Pancreas (tissue), 10 donors: ENCODE measurements around the gene RTL5. TPM values are rescaled to one million over a fixed set of nuclear protein-coding genes. Genes with fewer than 3 reads are reported as not detected.
A peak's percentile ranks its signal among the peaks of the same experiment; 100 is the strongest.

Experiments
- ATAC-seq, 4 donors: fragments of 200-7000 bp; cut with Tn5 transposase; one replicate each; pipeline versions ENCODE4 v1.8.0 to v1.9.1; 2020; ENCODE audit warnings: mild to moderate bottlenecking in 4 of 4, moderate library complexity in 4 of 4
- DNase-seq, 6 donors: peaks; one replicate each; pipeline ENCODE4 v3.0.0-alpha.2; 2020
- FAIRE-seq: peaks from 2 replicates; lab custom pipeline; 2012; peaks lifted over from hg19 to GRCh38; lab: Jason Lieb, UNC
- H3K27ac ChIP-seq, 4 donors: fragments of 200-600 bp; sonication (generic); 1 replicate in 3 of 4; 2 replicates in 1 of 4; pipeline versions ENCODE4 v1.5.0 to v1.8.0; 2020
- H3K27me3 ChIP-seq, 4 donors: fragments of 200-600 bp; one replicate each; pipeline ENCODE4 v1.8.0; 2021
- H3K36me3 ChIP-seq, 3 donors: fragments of 200-600 bp; sonication (generic) in 1 of 3; one replicate each; pipeline versions ENCODE4 v1.5.0 to v1.8.0; 2020 to 2021
- H3K4me1 ChIP-seq, 3 donors: fragments of 200-600 bp; one replicate each; pipeline ENCODE4 v1.8.0; 2021
- H3K4me3 ChIP-seq, 4 donors: fragments of 200-600 bp; sonication (generic) in 2 of 4; one replicate each; pipeline versions ENCODE4 v1.5.0 to v1.8.0; 2020 to 2021
- H3K9me3 ChIP-seq, 4 donors: fragments of 200-600 bp; one replicate each; pipeline ENCODE4 v1.8.0; 2021
- WGBS, 2 donors: extraction: QIAGEN DNeasy Blood & Tissue Kit; methylation state at CpG; one replicate each; pipeline ENCODE4 v1.1.7; 2013; 5-methylcytosine and 5-hydroxymethylcytosine counted together
- intact Hi-C, 3 donors: fragments of 100-400 bp; cut with DNase I; formaldehyde crosslinking; loops; one replicate each; pipeline versions ENCODE4 v1.11.1 to v1.14.2; 2022
- polyA plus RNA-seq, 2 donors: library from polyadenylated mRNA; stranded (reverse); fragments of 200-250 nt; gene quantifications; one replicate each; pipeline ENCODE4 v1.2.3, GENCODE V29; 2013
- total RNA-seq, 6 donors: library from RNA; stranded (reverse); fragmentation: NEBNext Ultra II Directional in 4 of 6; extraction: Animal tissue kit (Norgen Biotek cat#: 25700) in 4 of 6; gene quantifications; one replicate each; pipeline versions ENCODE4 v1.2.1 to v1.2.4, GENCODE V29; 2021 to 2023
- TF ChIP-seq, protein P1 (sequence below), 4 donors: fragments of 200-600 bp; sonication (generic) in 3 of 4; IDR thresholded peaks; one replicate each; pipeline versions ENCODE4 v1.5.0 to v1.8.0; 2021; ENCODE audit warnings: antibody characterized with exemption in 4 of 4
- donor health status: healthy with polysubstance abuse.
- donor health status: DM: no; HTN: no; CAD: no; lungs with moderate emphysema.
- donor health status: DM: no; HTN: no; CAD: no.
- donor health status: control.
- donor health status: control.
- donor health status: Bipolar disorder and iron deficiency.
- donor health status: DM: yes; HTN: yes; CAD: no.
- donor health status: DM: no; HTN: no; CAD: no.
- donor health status: DM: no; HTN: no; CAD: no.
- donor health status: DM: yes; HTN: yes; CAD: no.

RTL5 gene
- total and polyA plus RNA-seq, 8 donors, result 0.51 to 8.6 (median 2.3) TPM

GRCh38 chrX:72115380-72115779 lies 16.3 kb downstream of the RTL5 start:
- no peak for ATAC-seq
- Histone ChIP-seq H3K36me3 (no peaks in the 10 kb centered on the region), H3K9me3 (no peaks in the 10 kb centered on the region), H3K4me3 (no peak overlapping the region), H3K27ac (no peak overlapping the region), H3K27me3 (no peaks in the 10 kb centered on the region), H3K4me1 (no peaks in the 10 kb centered on the region)
- DNase-seq, result peak in 1 of 6 donors; percentile 21
- WGBS, 2 donors, result 24 to 34% methylated on average over 7 of the region's 7 CpGs
- no peak for FAIRE-seq
- intact Hi-C loops, result no loop called here
- TF ChIP-seq, protein P1, sequence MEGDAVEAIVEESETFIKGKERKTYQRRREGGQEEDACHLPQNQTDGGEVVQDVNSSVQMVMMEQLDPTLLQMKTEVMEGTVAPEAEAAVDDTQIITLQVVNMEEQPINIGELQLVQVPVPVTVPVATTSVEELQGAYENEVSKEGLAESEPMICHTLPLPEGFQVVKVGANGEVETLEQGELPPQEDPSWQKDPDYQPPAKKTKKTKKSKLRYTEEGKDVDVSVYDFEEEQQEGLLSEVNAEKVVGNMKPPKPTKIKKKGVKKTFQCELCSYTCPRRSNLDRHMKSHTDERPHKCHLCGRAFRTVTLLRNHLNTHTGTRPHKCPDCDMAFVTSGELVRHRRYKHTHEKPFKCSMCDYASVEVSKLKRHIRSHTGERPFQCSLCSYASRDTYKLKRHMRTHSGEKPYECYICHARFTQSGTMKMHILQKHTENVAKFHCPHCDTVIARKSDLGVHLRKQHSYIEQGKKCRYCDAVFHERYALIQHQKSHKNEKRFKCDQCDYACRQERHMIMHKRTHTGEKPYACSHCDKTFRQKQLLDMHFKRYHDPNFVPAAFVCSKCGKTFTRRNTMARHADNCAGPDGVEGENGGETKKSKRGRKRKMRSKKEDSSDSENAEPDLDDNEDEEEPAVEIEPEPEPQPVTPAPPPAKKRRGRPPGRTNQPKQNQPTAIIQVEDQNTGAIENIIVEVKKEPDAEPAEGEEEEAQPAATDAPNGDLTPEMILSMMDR (IDR thresholded peaks at IDR 0.05), result no peak

- no peak for FAIRE-seq
Observed at GRCh38 chrX:72114807-72115206, 16.9 kb downstream of the RTL5 start.

GRCh38 chrX:72114306-72114705 lies 17.4 kb downstream of the RTL5 start:
- Histone ChIP-seq H3K27me3 (no peaks in the 10 kb centered on the region), H3K27ac (no peak overlapping the region), H3K4me1 (no peaks in the 10 kb centered on the region), H3K4me3 (no peak overlapping the region), H3K9me3 (no peaks in the 10 kb centered on the region), H3K36me3 (no peaks in the 10 kb centered on the region)
- ATAC-seq (no peak), DNase-seq (peak in 1 of 6 donors; percentile 12), FAIRE-seq (no peak)
- WGBS, 2 donors, result 82 to 83% methylated on average over 6 of the region's 6 CpGs
- TF ChIP-seq, protein P1 (IDR thresholded peaks at IDR 0.05), result no peak
- intact Hi-C loops, result no loop called here

More at GRCh38 chrX:72114807-72115206, 16.9 kb downstream of the RTL5 start:
- WGBS, 2 donors, result 71 to 72% methylated on average over 4 of the region's 4 CpGs
- Histone ChIP-seq H3K36me3 (no peaks in the 10 kb centered on the region), H3K4me3 (no peak overlapping the region), H3K27ac (no peak overlapping the region), H3K27me3 (no peaks in the 10 kb centered on the region), H3K4me1 (no peaks in the 10 kb centered on the region), H3K9me3 (no peaks in the 10 kb centered on the region)
- DNase-seq, result no peak
- intact Hi-C loops, result no loop called here
- TF ChIP-seq, protein P1 (IDR thresholded peaks at IDR 0.05), result no peak
- no peak for ATAC-seq

GRCh38 chrX:72113461-72113860 lies 18.3 kb downstream of the RTL5 start:
- WGBS, 2 donors, result 68 to 74% methylated on average over 6 of the region's 6 CpGs
- FAIRE-seq (no peak), DNase-seq (peak in 1 of 6 donors; percentile 7), ATAC-seq (no peak)
- intact Hi-C loops, result no loop called here
- Histone ChIP-seq H3K27ac (no peak overlapping the region), H3K9me3 (no peaks in the 10 kb centered on the region), H3K4me3 (no peak overlapping the region), H3K27me3 (no peaks in the 10 kb centered on the region), H3K4me1 (no peaks in the 10 kb centered on the region), H3K36me3 (no peaks in the 10 kb centered on the region)
- TF ChIP-seq, protein P1 (IDR thresholded peaks at IDR 0.05), result no peak

DNA sequence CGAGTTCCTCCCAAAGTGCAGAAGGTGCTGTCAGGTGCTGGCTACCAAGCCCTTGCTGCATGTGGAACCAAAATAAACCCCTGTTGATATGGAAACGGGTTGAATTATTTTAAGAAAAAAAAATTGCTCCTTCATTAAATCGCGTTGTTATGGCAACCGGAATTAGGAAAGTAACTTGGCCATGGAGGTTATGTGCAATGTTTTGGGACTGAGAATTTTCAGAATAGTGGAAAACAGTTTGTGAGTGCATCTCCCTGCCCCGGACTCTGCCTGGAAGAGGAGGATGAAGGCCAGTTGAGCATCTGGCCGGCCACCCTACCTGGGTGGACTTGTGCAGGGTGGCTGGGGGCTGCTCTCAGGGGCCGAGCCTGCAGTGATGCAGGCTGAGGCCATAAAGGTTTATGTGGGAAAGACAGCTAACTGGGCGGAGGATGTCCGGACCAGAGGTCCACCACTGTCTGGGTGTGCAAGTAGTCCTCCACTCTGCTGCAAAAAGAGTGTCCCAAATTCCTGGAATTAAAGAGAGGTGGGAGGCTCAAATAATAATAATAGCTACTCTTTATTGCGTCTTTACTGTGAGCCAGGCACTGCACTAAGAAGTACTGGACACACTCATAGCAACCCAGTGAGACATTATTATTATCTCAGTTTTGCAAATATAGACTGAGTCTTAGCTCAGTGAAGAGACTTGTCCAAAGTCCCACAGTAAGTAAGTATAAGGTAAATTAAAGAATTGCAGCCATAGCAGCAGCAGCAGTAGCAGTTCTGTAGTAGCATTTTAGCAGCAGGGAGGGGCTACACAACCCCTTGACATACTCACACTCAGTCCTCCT lies 20.6 kb downstream of the RTL5 start:
- WGBS, 2 donors, result 69 to 72% methylated on average over 11 of the region's 11 CpGs
- no peak overlapping the region for H3K4me3 ChIP-seq
- no peak overlapping the region for H3K27ac ChIP-seq
- FAIRE-seq, result no peak
- TF ChIP-seq, protein P1 (IDR thresholded peaks at IDR 0.05), result no peak
- intact Hi-C loops, result no loop called here
- no peaks in the 10 kb centered on the region for H3K27me3 ChIP-seq
- DNase-seq, result peak in 1 of 6 donors; percentile 36
- no peaks in the 10 kb centered on the region for H3K36me3 ChIP-seq
- no peaks in the 10 kb centered on the region for H3K9me3 ChIP-seq
- H3K4me1 ChIP-seq, result no peaks in the 10 kb centered on the region
- no peak for ATAC-seq
